Measurements from ENCODE around the gene DUSP23.

Gene DUSP23

DNA sequence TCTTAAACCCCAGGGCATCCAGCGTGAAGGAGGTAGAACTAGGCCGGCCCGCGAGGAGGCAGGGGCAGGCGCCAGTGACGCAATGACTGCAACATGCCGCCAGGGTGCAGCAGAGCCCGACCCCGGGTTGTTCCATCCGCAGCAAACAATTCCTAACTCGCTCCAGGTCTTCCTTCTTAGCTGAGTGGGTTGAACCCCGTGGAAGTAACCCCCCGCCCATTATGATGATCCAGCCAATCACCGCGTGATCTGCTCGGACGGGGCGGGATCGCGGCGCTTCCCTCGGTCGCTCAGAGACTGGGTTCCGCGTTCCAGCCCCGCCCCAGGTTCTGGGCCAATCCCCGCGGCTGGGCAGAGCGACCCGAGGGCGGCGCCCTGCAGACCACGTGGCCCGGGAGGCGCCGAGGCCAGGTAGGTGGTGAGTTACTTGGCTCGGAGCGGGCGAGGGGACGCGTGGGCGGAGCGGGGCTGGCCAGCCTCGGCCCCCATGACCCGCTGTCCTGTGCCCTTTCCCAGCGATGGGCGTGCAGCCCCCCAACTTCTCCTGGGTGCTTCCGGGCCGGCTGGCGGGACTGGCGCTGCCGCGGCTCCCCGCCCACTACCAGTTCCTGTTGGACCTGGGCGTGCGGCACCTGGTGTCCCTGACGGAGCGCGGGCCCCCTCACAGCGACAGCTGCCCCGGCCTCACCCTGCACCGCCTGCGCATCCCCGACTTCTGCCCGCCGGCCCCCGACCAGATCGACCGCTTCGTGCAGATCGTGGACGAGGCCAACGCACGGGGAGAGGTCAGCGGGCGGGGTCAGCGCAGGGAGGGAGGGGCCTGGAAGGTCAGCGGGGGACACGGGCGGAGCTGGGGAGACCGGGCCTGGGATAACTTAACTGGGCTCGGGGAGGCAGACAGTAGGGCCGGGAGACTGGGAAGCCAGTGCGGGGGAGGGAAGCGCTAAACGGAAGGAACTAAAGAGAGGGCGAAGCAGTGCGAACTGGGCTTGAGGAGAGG, at the start of gene DUSP23:
Gene DUSP23 (plus strand): TSS at position 380 of the 1,000 bp plus-strand sequence. CDS start 139 bp downstream, at position 519.
- peak within 1 kb of the TSS; percentile 31 for H3K27ac ChIP-seq
- DNase-seq (ENCODE audit: low read depth, low spot score), result peak; percentile 90

DNA sequence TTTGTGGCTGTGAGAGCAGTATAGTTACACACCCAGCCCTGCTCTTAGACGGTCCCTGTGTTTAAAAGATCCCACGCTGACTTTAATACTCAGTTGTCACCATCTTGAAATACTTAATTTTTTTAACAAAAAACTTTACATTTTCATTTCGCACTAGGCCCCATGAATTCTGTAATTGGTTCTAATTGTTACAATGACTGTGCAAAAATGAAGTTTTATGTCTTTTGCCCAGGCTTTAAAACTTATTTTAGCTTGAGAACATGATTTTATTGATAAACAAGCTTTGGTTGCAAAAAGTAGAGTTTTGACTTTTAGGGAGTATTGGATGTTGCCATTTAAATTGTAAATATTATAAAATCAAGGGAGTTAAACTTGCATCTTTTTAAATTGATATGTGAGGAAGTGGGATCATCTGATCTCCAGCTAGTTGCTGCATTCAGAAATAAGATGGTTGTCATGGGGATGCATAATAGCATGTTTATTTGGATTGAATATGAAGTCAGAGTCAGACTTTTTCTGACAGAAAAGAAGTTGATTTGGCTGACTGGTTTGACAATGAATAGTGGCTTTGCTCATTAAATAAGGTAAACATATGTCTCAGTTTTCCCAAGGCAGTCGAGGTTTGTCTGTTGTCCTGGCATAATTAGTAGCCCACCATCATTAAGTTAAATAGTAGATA, 43.4 kb upstream of the DUSP23 start:
- H3K27ac ChIP-seq, result no peak overlapping the region
- DNase-seq (ENCODE audit: low read depth, low spot score), result no peak

DNA sequence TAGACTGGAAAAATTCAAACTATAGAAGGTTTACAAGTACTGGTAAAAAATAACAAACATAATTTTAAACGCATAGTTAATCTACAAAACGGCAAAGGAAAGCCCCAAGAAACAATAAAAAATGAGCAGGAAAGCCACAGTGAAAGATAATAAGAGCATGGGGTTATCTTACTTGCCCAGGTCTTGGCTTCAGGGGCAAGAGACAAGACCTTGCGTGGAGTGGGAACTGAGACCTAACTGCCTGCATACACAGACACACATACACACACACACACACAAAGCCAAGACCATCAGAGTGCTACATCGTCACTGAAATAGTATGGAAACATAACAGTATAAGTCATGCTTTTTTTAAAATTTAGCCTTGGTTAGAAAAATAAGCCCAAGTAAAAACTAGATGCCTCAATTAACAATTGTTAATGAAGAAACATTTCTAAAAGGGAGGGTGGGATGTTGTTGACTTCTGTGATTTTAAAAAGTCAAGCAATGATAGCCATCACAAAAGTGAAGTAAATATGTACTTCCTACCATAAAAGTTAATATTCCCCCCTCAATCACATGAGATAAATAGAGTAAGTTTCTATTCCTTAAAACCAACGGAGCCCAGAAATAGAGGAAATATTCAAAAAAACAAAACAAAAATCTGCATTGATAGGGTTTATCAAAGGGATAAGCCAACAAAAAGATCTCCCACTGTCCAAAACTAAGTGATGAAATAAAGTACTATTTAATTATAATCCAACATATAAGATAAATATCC, 36.9 kb upstream of the DUSP23 start:
- no peak for DNase-seq (ENCODE audit: low read depth, low spot score)
- H3K27ac ChIP-seq, result no peak overlapping the region

DNA sequence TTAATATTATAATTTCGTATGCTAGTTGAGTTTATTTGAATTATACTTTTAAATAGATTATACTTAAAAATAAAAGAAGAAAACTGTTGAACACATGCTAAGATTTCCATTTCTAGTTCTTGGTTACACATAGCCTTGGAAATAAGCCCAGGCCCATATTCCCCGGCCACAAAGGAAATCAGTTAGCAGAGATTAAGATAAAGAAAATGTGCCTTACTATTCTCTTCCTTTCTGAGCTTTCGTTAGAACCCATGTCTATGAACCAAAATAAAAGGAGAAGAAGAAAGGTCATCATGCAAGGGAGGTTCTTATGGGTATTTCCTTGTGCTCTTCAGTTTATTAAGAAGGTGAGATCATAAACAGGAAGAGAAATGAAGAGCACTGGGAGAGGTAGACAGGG, 34.1 kb upstream of the DUSP23 start:
- no peak overlapping the region for H3K27ac ChIP-seq
- DNase-seq (ENCODE audit: low read depth, low spot score), result no peak

DNA sequence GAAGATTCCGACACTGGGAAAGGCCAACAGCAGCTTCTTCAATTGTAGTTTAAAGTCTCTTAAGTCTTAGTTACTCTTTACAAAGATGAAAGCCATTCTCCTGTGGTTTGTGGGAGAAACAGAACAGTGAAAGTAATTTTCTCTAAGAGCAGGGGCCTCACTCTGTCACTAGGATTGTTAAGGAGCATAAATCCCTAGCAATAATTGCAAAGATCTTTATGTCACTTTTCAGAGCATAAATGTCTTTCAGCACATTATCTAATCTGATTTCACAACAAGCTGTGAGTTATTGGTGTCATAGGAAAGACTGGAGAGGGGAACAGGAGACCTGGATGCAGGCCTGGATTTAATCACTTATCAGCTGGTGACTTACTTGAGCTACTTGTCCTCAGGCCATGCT, 32.4 kb upstream of the DUSP23 start:
- no peak overlapping the region for H3K27ac ChIP-seq
- no peak for DNase-seq (ENCODE audit: low read depth, low spot score)

DNA sequence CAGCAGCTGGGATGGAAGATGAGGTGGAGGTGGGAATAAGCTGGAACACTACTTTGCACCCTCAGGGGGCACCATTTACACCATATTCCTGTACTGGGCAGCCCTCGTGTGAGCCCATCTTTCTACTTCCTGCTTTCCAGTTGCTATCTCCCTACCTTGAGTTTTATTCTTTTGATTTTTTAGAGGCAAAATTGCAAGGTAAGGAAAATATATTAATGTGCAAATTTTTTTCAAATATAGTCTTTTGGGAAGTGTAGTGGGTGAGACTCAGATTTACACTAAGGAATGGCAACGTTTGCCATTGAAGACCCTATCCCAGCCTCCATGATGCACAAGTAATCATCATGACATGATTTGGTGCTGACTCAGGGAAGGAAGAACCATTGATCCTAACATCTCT, 31.1 kb upstream of the DUSP23 start:
- no peak for DNase-seq (ENCODE audit: low read depth, low spot score)
- no peak overlapping the region for H3K27ac ChIP-seq

DNA sequence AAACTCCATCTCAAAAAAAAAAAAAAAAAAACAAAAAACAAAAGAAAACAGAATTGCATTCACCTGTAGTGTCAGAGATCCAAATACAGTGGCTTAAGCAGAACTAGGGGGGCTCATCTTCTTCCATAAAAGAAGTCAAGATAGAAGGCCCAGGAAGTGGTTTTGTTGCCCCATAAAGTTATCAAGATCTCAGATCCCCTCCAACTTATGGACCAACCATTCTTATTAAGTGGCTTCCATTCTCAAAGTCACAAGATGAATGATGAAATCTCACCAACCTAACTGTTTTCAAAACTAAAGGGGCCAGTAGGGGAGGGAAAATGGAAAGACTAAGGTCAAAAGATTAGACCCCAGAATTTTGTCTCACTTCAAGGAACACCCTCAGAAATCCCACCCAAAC, 30.1 kb upstream of the DUSP23 start:
- no peak for DNase-seq (ENCODE audit: low read depth, low spot score)
- no peak overlapping the region for H3K27ac ChIP-seq

DNA sequence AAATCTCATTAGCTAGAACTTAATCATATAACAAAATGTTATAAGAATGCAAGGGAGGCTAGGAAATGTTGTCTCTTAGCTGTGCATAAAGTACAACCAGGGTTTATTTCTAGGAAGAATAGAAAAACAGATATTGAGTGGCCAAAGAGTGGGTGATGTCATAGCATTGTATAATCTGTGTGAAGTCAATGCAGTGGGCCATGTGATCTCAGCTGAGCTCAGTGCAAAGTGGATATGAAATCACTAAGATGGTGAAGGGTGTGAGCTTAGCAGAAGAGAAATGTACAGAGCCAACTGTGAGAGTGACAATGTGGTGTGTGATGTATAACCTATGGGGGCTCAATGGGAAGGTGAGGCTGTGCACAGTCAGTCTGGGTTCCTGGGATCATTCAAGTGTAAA, 29.7 kb upstream of the DUSP23 start:
- H3K27ac ChIP-seq, result no peak overlapping the region
- no peak for DNase-seq (ENCODE audit: low read depth, low spot score)

DNA sequence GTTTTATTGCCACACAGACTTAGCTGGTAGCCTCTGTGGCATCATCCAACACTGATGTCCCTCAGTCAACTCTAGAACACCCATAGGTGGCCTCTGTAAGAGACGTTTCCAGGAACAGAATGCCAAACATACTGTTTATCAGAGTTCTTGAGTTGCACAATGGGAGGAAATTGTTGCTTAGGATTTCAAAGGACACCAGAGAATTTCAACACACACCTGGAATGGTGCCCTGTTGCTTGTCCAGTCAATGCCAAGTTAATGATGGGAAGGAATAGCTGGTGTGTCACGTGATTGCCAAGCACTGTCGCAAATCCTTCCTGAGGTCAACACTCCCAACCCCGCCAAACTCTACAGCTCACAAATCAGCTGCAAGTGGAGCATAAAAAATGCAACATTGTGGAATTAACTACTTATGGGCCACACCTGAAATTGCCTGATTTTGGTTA, 28.6 kb upstream of the DUSP23 start:
- no peak overlapping the region for H3K27ac ChIP-seq
- DNase-seq (ENCODE audit: low read depth, low spot score), result peak; percentile 3

DNA sequence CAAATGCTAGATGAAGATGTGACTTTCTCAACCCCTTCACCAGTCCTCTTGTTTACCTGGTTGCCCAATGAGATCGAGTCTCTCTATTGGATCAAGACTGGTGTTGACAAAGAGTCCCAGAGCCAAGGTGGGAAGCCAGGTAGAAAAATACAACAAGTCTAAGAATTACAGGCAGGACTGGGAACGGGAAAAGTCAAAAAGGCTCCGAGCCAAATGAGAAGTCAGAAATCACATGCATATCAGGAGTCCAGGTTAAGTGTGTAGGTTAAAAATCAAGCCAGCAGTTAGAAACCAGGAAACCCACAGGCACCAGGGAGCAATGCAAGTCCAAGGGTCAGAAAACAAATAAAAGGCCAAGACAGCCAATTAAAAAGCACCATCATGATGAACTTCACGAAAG, 27.4 kb upstream of the DUSP23 start:
- no peak for DNase-seq (ENCODE audit: low read depth, low spot score)
- H3K27ac ChIP-seq, result no peak overlapping the region

DNA sequence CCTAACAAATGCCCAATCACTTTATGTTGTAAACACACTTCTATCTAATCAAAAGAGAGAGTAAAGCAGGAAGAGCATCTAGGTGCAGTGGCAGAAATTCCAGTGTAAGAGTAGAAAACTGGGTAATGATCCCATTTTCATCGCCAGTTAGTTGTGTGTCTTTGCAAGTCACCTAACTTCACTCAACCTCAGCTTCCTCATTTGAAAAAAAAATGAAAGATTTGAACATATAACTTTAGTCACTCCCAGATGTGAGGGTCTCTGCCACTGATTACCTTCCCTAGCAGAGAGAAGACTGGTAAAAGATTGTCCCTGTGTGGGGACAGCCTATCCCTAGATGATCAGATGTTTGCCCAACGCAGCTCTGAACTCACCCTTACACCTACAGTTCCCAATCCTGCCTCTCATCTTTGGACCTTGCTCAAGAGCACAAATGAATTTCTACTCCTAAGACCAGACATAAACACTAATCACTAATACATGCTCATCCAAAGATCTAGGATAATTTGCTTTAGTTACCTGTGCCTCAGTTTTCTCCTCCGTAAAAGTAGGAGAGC, 25.2 kb upstream of the DUSP23 start:
- no peak overlapping the region for H3K27ac ChIP-seq
- DNase-seq (ENCODE audit: low read depth, low spot score), result no peak

DNA sequence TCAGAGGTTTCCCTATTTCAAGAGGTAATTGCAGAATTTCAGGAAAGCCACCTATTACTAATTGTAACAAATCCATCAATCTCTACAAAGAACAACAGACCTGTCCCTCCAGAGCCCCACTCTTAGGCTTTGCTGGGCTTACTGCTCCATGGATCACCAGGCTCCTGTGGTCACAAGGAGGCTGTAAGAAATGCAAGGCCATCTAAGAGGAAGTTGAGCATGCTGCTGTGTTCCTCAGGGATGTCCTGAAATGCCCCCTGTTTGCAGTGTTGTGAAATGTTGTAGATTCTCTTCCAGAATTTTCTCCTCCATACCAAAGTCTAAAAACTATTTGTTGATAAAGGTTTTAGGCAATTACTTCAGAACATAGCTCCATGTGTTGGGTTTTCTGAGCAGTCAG, 24.4 kb upstream of the DUSP23 start:
- no peak overlapping the region for H3K27ac ChIP-seq
- DNase-seq (ENCODE audit: low read depth, low spot score), result no peak

DNA sequence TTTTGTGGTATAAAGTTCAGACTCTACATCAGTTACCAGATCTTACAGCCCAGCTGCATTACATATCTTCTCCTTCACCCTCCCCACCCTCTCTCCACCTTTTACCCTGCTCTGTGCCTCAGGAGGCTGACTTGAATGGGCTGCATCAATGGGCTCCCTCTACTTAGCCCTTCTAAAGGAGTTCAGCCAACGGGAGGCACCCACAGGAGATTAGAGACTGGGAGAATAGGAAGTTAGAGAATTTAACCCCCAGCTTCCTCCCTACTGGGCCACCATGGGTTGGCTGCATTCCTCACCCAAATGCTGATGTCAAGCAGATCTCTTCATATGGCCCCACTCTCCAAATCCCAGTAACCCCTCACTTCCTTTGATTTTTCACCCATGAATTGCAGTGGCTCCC, 17.1 kb upstream of the DUSP23 start:
- H3K27ac ChIP-seq, result no peak overlapping the region
- no peak for DNase-seq (ENCODE audit: low read depth, low spot score)

DNA sequence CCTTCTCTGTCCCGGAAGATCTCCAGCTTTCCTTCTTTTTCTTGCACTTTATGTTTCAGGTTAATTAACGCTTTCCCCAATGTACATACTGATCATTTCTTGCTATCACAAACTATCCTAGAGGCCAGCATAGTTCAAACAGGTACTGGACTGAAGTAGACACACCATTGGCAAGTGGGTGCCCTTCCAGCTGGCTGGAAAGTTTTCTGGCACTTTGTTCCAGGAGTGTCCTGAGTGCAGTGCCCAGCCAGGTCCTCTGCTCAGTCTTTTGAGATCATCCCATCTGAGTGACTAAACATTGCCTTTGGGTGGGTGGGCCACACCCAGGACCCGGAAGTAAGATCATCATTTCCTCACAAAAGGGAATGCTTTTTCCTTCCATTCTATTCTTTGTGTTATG, 15.0 kb upstream of the DUSP23 start:
- no peak overlapping the region for H3K27ac ChIP-seq
- no peak for DNase-seq (ENCODE audit: low read depth, low spot score)

DNA sequence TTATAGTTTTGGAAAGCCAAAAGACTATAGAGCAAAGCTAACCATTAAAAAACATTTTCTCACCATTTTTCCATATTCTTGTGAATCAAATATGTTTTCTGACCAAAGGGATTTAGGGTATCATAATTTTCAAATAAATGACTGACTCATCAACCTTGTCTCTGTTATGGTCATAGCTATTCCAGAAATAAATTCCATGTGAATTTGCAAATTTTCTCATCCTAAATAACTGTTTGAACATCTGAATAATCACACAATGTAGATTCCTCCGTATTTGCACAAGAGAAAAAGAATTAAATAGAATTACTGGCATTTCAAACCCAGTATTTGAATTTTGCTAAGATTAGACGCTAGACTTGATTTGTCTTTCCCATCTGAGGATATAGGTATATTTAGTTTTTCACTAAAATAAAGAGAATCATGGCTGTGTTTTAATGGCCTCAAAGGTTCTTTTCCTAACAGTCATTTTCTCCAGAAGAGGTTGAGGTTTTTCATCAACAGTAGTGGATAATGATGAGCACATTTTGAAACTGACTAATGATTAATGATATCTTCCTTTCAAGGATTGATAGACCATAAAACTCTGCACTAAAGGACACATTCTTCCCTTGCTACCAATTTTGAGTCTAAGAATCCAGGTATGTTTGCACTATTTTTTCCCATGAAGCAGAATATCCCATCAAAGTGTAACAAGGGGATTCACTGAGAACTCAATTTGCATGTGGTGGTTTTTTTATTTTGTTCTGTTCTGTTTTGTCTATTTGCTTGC, 9.5 kb upstream of the DUSP23 start:
- H3K27ac ChIP-seq, result no peak overlapping the region
- DNase-seq (ENCODE audit: low read depth, low spot score), result no peak

DNA sequence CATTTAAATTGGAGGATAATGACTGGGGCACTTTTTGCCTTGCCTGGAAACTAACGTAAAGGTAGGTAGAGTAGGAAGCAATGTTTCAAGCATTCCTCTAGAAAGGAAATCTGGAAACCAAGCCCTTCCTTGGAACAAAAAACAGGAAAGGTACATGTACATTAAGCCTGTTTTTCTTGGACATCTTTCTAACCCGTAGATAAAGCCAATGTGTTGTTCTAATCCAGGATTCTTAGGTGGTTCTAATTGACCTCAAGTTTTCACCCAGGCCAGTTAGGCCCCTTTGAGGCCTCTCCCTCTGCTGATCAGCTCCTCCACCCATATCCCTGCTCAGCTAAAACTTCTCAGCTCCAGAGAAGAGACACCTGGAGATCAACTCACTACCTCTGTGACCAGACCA, 6.3 kb upstream of the DUSP23 start:
- no peak overlapping the region for H3K27ac ChIP-seq
- DNase-seq (ENCODE audit: low read depth, low spot score), result no peak

DNA sequence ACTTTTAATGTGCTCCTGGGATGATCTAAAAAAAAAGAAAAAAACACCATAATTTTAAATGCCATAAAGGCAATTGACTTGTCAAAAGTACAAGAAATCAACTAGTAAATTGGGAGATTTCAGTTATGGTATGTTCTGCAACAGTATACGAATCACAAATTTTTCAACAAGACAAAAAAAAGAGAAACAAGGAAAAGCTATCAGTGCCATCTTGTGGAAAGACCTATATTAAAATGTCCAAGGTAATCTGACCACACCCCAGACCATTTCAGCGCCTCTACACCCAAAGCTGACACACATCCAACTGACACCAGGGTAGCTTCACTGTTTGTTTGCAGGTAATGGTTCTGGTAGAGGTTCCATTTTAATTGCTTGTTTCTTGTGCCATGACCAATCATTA, 5.0 kb upstream of the DUSP23 start:
- H3K27ac ChIP-seq, result no peak overlapping the region
- no peak for DNase-seq (ENCODE audit: low read depth, low spot score)

DNA sequence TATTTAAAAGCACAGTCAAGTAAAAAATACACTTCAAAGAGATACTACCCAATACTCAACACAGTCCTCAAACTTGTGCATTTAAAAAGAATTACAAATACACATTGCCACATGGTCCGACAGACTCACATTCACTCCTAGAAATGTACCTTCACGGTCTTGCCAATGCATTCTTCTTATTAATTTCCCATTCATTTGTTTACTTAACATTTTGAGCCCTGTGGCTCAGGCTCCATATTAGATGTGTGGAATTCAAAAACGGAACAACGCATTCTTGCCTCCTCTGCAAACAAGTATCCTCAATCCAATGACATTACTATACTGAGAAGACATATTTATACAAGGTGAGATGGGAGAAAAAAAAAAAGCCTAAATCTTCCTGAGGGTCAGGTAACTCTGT, 2.5 kb upstream of the DUSP23 start:
- no peak for DNase-seq (ENCODE audit: low read depth, low spot score)

DNA sequence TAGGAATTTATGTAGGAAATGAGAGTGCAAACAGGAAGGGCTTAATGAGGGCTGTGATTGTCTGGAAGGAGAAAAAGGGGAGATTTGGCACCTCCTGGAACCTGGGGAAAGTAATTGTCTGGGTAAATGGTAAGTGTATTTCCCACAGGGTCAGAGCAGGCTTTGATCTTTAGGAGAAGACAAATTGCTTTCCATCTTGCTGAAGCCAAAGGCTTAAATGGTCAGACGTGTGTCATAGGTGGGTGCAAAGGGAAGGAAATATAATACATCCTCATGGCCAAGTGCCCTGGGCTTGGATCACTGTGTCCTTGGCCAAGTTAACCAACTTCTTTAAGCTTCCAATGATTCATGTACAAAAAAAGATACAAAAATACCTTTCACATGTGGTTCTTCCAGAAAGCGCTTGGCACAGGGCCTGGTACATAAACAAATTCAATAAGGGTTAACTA, 1.3 kb upstream of the DUSP23 start:
- DNase-seq (ENCODE audit: low read depth, low spot score), result peak; percentile 12
- peak overlapping the region; percentile 20 for H3K27ac ChIP-seq

More for the DNA sequence above, 2.5 kb upstream of the DUSP23 start:
- no peak overlapping the region for H3K27ac ChIP-seq

DNA sequence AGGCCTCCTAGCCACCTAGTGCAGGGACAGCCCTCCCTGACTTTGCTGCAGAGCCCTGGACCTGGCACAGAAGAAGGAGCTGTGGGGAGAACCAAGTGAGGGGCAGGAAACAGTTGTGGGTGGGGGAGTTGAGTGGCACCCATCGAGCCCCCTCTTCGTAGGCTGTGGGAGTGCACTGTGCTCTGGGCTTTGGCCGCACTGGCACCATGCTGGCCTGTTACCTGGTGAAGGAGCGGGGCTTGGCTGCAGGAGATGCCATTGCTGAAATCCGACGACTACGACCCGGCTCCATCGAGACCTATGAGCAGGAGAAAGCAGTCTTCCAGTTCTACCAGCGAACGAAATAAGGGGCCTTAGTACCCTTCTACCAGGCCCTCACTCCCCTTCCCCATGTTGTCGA, 1.2 kb downstream of the DUSP23 start:
- DNase-seq (ENCODE audit: low read depth, low spot score), result no peak

More for the DNA sequence above, 1.2 kb downstream of the DUSP23 start:
- no peak overlapping the region for H3K27ac ChIP-seq

Data from epithelial cell of prostate (primary cell).